Activated CD4-positive, CD25-positive, alpha-beta regulatory T cell treated with anti-CD3 and anti-CD28 coated beads, Interleukin-2, amount 50 U/mL, for 24 hours (primary cell): ENCODE data around the gene SLC26A8.
"Not testable (repeated sequence)": the region's sequence is repeated elsewhere in the genome, so short reads cannot be mapped to it uniquely, and the experiment has no call there.

Source experiments
- ATAC-seq, 2 donors: fragments of 150-1000 bp; cut with Tn5 transposase; one replicate each; pipeline ENCODE4 v1.10.0; 2021; ENCODE audit warnings: mild to moderate bottlenecking in 1 of 2, moderate library complexity in 1 of 2

SLC26A8 gene

DNA sequence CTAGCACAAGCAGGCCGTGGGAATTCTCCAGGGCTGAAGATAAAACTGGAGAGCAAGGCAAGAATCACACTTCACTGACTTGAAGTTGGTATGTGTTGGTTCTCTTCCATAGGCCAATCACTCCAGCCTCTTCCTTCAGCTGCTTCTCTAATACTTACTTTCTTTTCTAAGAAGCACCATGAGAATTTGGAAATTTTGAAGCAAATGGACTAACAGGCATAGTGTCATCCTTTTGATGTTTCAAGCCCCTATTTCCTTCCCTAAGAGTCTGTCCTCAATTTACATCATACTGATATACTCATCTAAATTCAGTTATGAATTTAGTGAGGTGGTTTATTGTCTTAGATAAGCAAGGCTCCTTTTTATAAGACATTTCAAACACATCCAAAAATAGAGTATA, 24.0 kb downstream of the SLC26A8 start:
- ATAC-seq, result no peak

DNA sequence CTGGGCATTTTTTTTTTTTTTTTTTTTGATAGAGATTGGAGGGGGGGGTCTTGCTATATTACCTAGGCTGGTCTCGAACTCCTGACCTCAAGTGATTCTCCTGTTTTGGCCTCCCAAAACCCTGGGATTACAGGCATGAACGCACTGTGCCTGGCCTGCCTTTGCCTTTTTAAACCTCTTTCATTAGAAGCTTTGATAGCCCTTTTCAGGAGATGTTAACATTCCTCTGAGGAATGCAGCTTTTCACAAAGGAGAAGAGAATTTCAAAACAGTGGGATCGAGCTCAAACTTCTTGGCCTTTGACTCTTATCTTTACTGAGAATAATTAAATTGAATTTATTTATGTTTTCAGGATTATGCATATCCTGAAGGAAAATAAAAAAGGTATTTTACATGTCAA, 31.3 kb downstream of the SLC26A8 start:
- no peak for ATAC-seq

GRCh38 chr6:35988047-35988446, 36.4 kb downstream of the SLC26A8 start:
- not testable (repeated sequence) for ATAC-seq

DNA sequence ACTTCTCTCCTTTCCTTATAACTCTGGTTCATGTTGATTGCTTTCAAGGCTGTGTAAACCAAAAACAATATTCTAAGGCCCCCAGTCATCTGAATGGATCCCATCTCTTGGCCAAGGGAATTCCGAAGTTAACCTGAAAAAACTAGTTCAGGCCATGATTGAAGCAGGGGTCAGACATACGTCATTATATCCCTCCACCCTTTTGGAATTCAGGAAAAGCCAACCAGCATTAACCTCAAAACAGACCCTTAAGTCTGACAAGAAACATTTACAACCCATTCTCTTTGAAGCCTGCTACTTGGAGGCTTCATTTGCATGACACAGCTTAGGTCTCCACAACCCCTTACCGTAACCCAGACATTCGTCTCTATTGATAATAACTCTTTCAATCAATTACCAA, 39.7 kb downstream of the SLC26A8 start:
- ATAC-seq, result no peak

DNA sequence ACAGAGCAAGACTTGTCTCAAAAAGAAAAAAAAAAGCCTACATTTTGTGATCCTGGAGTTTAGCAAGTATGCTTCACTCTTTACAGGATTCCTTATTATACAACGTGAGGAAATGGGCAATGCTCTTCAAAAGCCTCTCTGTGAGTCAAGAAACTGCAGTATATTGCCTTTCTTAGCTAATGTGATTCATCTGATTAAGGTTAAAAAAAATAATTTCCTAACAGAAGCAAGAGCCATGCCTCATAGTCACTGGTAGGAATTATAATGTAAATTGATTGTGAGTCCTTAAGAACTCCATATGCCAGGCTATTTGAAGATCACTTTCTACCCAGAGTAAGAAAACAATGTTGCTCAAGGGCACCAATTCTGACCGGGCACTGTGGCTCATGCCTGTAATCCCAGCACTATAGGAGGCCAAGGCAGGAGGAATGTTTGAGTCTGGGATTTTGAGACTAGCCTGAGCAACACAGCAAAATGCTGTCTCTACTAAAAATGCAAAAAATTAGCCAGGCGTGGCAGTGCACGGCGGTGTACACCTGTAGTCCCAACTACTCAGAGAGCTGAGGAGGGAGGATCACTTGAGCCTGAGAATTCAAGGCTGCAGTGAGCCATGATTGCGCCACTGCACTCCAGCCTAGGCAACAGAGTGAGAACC, 43.3 kb downstream of the SLC26A8 start:
- no peak for ATAC-seq

DNA sequence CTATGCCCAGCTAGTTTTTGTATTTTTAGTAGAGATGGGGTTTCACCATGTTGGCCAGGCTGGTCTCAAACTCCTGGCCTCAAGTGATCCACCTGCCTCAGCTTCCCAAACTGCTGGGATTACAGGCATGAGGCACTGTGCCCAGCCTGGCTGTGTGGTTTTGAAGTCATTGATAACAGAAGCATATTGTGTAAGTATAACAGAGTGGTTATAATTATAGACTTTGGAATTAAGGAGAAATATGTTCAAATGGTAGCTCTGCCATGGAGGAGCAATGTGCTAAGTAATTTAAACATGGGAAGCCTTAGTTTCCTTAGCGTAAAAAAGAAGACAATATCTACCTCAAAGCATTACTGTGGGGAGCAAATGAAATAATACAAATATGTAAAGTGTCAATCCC, 44.3 kb downstream of the SLC26A8 start:
- not testable (repeated sequence) for ATAC-seq

GRCh38 chr6:35977308-35977707, 47.1 kb downstream of the SLC26A8 start:
- ATAC-seq, result no peak

DNA sequence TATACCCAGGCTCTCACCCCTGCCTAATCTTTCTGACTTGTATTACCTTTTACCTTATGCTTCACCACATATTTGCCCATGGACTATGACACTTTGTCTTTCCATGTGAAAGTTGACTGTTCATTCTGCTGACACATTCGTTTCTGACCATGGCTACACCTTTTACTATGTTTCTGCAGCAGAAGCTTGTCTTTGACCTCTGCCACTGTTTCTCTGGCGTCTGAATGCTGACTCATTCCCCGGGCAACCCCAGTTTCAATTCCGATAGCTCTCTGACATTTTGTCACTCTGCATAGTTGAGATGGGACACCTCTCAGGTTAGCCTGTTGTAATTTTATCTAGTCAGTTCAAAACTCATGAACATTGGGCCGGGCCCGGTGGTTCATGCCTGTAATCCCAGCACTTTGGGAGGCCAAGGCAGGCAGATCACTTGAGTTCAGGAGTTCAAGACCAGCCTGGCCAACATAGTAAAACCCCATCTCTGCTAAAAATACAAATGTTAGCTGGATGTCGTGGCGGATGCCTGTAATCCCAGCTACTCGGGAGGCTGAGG, 50.7 kb downstream of the SLC26A8 start:
- ATAC-seq, result peak; percentile 89 to 95

- ATAC-seq, result no peak
Observed at GRCh38 chr6:35972471-35973367, 51.7 kb downstream of the SLC26A8 start.

GRCh38 chr6:35970181-35970580, 54.3 kb downstream of the SLC26A8 start:
- no peak for ATAC-seq

DNA sequence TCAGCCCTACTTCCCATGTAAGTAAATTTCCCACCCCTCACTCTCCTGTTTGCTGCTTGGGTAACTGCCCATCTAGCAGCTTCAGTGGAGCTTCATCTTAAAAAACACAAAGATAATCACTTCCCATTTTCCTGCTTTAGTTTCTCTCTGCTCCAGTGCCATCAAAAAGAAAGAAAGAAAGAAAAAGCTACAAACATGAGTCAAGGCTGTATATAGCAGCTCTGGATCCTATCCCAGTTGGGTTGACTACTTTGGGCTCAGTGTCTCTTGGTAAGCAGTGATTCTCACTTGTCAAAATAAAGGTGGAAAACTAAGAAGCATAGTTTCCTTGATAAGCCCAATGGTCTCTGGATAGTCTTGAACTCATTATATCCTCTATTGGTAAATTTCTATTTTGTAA, 54.8 kb downstream of the SLC26A8 start:
- ATAC-seq, result no peak

DNA sequence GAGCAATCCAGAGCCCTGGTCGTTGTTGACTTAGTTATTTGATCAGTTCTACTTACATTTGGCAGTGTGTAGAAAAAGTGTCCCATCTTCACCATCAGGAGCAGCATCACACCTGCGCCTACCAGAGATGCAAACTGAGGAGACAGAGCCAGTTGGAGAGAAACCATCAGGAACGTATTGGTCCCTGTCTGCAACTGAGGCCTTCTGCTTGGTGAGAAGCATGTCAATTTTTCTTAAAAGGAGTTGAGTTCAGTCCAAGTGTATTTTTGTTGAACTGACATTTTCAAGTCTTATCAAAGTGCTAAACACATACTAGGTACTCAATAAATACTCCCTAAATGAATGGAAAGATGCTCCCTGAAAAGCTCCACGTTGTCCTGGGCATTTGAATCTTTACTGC, 55.6 kb downstream of the SLC26A8 start:
- no peak for ATAC-seq

DNA sequence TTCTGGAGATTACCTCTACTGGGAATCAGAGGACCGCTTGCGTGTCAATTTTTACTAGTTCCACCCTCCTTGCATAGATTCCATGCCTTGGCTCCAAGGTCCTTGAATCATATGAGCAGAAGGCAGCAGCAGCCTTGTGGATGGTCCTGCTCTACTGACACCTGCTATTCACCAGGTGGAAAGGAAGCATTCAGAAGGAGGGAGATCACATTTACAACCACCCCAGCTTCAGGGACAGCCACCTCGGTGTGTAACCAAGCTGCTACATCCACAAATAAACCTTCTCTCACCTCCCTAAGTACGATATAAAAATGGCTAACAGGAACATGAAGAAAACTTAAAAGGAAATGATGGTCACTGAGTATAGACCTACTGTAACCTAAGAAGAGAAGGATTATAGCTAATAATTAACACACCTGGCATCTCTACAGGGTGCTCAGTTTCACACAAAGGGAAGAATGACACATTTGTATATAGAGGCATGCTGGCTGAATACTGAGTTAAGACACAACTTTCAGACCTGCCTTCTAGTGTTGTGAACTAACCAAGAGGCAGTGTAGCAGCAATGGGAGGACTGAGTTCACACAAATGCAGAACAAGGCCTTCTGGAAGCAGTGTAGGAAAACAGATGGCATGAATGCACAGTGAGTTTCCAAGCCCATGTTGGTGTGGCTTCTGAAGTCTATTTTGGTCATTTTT, 57.2 kb downstream of the SLC26A8 start:
- no peak for ATAC-seq

GRCh38 chr6:35962779-35963560, 61.5 kb downstream of the SLC26A8 start:
- ATAC-seq, result no peak

GRCh38 chr6:35960187-35960586, 64.3 kb downstream of the SLC26A8 start:
- no peak for ATAC-seq

DNA sequence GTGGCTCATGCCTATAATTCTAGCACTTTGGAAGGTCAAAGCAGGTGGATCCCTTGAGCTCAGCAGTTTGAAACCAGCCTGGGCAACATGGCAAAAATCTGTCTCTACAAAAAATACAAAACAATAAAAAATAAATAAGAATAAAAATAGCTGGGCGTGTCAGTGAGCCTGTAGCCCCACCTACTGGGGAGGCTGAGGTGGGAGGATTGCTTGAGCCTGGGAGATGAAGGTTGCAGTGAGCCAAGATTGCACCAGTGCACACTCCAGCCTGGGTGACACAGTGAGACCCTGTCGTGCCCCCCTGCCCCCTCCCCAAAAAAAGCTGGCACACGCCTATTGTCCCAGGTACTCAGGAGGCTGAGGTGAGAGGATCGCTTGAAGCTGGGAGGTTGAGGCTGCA, 68.5 kb downstream of the SLC26A8 start:
- ATAC-seq, result no peak

DNA sequence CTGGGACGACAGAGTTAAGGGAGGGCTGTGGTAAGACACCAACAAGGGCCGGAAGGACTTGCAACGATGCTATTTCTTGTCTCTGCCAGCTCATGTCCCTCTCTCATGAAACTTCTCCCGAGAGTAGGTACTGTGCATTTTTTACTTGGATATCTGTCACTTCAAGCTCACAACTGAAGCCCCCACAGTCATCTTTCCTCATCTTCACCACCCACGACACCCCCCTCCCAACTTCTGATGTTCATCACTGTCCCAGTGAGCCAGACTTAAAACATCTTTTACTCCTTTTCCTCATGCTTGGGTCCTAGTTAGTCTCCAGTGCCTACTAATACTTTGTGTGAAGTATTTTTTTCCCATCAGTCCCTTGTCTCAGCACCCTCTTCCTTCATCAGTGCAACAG, 68.9 kb downstream of the SLC26A8 start:
- no peak for ATAC-seq

DNA sequence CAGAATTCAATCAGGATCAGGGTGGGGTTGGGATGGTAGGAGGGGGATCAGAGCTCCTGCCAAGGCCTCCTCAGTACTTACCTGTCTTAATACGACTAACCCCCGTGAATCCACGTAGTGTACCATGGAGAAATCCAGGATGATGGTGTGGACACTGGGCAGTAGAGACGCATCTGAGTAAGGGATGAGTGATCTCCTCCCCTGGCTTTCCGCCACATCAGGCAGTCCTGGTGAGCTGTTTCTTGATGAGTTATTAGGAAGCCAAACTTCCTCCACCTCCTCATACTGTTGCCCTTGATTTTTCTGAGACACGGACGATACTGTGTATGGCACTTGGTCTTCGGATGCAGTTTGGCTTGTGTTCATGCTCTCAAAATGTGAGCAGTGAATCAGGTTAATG, 69.4 kb downstream of the SLC26A8 start:
- no peak for ATAC-seq

GRCh38 chr6:35954333-35954732, 70.1 kb downstream of the SLC26A8 start:
- no peak for ATAC-seq

DNA sequence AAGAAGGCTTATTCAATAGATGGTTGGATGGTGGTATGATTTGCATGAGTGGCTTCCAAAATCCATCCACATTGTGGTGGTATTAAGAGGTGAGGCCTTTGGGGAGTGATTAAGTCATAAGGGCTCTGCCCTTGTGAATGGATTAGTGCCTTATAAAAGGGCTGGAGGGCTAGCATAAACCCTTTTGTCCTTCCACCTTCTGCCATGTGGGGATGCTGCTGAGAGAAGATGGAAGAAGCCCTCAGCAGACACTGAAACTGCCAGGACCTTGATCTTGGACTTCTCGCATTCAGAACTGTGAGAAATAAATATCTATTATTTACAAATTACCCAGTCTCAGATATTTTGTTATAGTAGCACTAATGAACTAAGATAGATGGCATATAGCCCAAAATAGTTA, 75.7 kb downstream of the SLC26A8 start:
- ATAC-seq, result no peak

DNA sequence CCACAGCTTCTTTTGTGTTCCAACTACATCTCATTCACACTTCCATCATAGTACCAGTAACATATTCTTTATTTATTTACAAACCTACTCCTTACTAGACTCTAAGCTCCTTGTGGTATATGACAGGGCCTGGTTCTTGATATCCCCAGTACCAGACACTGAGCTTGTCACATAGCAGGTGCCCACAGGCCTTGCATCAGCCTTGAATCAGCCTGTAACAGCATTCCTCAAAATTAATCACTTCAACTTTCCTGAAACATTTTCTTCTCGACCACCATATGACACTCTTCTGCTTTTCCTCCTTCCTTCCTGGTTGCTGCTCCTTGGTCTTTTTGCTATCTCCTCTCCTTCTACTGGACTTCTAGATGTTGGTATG, 78.8 kb downstream of the SLC26A8 start:
- ATAC-seq, result no peak

- ATAC-seq, result no peak
Observed at GRCh38 chr6:35943390-35943789, 81.1 kb downstream of the SLC26A8 start.

DNA sequence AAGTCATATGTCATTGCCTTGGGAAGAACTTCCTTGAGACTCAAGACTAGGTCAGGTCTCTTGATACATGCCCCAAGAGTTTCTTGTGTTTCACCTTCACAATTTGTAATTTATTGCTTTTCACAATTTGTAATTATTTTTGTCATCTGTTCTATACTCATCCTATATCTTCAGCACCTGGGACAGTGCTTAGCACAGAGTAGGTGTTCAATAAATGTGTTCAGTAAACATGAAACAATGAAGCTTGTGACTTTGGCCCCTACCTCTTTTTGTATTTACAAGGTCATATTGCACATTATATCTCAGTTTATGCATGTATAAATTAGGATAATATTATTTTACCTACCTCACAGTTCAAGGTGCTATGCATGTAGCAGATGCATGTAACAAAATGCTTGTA, 82.1 kb downstream of the SLC26A8 start:
- ATAC-seq, result no peak
